HG03139 (cell line): ENCODE measurements around the gene MBOAT2.
"Not testable (repeated sequence)": the region's sequence is repeated elsewhere in the genome, so short reads cannot be mapped to it uniquely, and the experiment has no call there.

Source experiments
- ATAC-seq: cut with Tn5 transposase; IDR thresholded peaks from one replicate; pipeline ENCODE4 v1.9.1; 2021; ENCODE audit not compliant: unreplicated experiment

MBOAT2 gene

DNA sequence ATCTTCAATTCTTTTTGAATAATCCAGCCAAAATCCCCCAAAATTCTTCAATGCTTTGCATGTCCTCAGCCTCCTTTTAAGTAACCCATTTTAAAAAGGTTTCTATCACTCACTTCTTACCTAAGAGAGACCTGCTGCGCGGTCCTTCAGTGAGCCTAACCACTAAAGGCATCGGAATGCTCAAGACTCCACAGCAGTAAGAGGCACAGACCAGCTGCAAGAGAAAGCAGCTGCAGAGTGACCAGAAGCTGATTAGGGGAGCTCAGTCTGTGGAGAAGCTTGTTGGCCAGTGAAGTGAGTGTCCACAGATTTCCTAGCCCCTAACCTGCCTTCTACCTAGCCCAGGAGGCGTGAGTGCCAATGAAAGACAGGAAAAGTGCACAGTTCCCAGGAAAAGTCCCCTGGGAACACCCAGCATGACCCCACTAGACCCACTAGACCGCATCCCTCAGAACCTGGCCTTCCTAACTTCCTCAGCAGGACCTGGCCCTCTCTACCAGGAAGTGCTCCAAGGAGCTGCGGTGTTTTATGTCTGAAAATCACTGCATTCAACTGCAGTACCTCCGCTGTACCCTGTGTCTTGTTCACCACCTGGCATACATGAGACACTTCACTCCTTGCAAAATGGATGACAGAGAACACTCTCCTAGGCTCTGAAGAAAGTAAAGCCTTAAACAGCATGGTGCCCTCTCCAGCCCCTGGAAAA, 10.1 kb downstream of the MBOAT2 start:
- no peak for ATAC-seq

DNA sequence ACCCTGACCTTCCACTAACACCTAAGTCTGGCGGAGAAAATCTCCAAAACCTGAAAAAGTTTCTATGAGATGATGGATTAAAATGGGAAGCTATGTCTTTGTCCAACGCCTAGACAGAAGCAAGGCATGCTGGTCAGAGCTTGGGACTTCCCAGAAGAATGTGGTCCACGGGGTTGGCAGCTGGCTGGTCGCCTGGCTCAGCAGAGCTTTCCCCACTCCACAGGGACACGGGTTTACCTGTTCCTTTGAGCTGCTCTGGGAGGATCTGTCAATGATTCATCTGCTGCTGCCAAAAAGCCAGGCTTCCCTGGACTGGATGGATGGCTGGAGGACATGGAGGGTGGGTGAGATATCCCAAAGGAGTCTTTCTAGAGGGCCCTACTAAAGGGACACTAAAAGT, 10.8 kb downstream of the MBOAT2 start:
- ATAC-seq: no peak

DNA sequence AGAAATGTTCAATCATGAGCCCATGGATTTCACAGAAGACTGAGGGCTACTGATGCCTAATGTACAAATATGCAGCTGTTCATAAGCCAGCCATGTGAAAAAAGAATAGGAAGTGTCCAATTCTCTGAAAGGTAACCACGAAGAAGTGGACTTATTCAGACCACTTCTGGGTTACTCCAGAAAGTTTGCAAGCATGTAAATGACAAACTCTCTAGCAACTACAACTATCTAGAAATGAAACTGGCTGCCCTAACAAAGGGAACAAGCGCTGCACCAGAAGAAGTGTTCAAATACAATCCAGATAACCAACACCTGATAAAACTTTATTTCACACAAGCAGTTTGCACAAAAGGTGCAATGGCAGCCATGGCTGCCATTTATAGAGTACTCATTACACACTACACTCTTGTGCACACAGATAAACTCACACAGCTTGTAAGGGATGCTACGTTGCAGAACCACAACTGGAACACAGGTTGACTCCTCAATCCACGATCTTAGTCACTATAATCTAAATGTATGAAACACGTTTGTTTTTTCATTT, 13.9 kb downstream of the MBOAT2 start:
- no peak for ATAC-seq

DNA sequence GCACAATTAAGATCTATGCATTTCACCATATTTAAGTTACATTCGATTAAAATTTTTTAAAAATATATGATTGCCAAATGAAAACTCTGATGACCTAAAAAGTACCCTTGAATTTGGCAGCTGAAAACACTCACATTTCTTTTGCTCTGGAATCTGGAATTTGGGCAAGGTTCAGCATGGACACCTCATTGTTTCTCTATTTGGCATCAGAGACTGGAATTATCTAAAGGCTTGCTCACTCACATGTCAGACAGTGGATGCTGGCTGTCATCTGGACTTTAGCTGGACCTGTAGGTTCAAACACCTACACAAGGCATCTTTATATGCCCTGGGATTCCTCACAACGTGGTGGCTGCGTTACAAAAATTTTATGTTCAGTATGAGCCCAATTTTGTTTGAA, 16.1 kb downstream of the MBOAT2 start:
- ATAC-seq: no peak

DNA sequence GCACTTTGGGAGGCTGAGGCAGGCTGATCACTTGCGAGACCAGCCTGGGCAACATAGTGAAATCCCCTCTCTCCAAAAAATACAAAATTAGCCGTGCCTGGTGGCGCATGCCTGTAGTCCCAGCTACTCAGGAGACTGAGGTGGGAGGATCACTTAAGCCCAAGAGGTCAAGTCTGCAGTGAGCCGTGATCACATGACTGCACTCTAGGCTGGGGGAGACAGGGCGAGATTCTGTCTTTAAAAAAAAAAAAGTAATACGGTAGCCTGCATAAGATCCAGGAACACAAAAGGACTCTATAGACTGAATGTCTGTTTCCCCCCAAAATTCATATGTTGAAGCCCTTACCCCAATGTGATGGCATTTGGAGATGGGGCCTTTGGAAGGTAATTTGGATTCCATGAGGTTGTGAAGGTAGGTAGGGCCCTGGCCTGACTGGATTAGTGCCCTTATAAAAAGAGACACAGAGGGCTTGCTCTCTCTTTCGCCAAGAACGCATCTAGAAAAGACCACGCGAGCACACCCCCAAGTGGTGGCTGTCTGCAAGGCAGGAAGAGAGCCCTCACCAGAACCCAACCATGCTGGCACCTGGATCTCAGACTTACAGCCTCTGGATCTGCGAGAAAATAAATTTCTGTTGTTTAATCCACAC, 17.0 kb downstream of the MBOAT2 start:
- ATAC-seq: no peak

DNA sequence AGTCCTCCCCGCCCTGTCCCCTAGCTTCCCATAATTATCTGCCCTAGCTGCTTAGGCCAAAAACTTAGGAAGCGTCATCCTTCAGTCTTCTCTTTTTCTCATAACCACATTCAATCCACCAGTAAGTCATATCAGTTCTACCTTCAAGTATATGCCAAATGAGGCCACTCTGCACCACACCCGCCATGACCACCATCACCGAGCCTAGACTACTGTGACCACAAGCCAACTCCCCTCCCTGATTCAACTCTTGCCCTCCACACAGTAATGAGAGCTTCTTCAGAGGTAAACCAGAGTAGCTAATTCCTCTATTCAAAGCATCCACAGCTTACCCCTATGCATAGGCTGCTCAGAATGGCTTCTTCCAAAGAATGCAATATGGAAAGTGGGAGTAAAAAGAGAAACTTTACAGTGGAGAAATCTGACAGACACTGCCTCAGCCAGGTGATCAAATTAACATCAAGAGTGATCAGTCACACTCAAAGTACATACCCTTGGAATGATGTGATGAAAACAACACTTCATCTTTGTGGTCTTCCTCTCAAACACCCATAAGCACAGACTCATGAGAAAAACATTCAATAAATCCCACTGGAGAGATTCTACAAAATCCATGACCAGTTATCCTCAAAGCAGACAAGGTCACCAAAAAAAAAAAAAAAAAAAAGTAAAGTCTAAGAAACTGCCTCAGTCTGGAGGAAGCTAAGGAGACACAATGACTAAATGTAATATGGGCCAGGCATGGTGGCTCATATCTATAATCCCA, 17.7 kb downstream of the MBOAT2 start:
- no peak for ATAC-seq

DNA sequence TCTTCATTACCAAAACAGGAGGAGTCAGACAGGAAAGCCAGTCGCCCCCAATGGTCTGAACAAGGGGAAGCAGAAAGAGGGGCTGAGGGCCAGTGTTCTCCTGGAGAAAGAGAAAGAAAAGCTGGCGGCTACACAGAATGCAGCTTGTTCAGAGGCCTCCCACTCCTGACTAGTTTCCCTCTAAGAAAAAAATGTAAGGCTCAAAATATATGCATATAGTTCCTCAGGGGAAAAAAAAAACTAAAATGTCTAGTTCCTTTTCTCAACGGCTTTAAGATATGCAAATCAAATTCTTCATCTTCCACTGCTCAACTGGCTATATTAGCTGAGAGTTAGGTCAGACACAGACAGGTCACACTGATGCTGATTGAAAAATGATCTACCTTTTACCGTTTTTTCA, 18.6 kb downstream of the MBOAT2 start:
- ATAC-seq: no peak

DNA sequence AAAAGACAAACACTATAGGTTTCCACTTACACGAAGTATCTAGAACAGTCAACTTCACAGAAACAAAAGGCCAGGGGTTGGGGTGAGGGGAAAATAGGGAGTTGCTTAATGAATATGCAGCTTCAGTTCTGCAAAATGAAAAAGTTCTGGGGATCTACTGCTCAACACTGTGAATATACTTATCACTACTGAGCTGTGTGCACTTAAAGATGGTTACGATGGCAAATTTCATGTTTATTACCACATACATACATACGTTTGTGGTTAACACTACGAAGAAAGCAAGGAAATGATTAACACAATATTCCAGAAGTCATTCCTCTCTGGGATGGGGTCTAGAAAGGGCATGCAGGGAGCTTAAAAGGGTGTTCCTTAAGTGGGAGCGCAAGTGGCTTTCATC, 19.3 kb downstream of the MBOAT2 start:
- no peak for ATAC-seq

DNA sequence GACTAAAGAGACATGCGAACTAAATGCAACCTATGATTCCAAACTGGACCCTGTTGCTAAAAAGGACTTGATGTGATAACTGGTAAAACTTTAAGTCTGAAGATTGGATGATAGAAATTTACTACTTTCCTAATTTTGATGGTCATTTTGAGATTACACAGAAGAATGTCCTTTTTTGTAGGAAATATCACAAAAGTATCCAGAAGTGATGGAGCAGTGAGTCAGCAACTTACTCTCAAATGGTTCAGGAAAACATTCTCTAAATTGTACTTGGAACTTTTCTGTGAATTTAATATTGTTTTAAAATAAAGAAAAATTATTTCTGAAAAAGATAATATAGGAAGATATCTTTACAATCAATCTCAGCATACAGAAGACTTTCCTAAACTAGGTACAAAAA, 19.9 kb downstream of the MBOAT2 start:
- ATAC-seq: no peak

DNA sequence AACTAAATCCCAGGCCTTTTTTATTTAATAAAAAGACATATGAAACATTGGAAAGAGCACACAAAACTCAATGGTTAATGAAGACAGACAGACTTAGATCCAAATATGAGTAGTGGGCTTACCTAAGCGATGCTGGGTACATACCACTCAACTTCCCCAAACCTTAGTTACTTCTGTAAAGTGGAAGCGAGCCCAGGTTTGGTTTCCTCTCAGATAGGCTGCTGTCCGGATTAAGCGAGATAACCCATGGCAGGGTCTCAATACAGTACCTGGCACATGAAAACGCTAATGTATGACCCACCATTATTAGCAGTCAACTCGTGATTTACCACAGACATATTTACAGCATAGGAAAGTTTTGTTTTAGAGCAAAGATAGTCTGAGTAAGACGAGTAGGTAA, 21.6 kb downstream of the MBOAT2 start:
- no peak for ATAC-seq

DNA sequence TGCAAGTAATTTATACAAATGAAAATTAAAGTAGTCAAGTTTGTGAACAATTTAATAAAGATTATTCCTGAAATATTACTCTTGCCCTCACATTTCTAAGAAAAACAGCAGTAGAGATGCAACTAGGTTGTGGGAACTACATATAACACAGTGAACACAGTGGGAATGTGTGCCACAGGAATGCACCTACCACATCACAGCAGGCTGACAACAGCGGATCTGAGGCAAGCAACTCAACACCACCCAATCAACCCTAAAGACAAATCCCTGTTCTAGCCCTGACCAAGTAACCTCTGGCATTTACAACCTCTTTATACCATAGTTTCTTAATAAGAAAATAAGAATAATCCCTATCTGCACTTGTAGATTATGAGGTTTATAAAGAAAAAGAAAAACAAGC, 23.4 kb downstream of the MBOAT2 start:
- no peak for ATAC-seq

DNA sequence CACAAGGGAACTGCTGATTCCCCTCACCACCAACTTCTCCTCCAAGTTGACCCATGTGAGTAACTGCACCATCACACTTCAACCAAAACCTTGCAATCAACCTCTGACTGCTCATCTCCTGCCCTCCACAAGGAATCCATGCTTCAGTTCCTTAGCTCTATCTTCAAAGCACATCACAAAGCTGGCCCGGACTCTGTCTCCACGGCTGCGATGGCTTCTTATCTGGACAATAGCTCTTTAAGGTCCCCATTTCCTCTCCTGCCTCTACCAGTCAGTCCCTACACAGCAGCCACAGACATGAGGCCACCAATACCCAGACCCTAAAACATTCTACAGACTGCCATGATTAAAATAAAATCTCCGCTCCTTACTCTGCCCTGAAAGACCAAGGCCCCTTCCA, 25.7 kb downstream of the MBOAT2 start:
- no peak for ATAC-seq

DNA sequence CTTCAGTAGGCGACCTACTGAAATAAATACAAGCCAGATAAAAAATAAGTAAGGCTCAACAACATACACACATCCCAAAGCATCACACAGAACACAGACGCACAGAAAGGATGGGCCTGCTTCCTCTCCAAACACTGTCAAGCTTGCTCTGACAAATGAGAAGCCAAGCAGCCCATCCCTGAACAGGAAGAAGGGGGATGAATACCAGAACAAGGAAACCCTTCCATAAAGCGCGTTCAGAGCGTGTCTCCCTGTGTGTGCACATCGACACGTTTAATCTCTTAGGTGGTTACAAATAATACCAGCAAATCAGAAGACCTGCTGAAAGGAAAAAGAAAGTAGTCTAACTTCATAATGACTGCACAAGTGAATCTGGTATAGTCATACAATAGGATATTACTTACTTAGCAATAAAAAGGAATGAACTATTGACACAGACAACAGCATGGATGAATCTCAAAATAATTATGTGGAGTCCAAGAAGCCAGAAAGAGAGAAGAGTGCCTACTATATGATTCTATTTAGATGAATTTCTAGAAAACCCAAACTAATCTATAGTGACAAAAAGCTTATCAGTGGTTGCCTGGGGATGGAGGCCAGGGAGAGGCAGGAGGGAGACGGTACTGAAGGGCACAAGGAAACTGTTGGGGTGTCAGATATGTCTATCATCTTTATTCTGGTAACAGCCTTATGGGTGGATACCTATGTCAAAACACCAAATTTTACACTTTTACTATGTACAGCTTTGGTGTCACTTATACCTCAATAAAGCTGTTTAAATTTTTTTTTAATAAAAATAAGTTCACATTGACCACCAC, 26.8 kb downstream of the MBOAT2 start:
- no peak for ATAC-seq

DNA sequence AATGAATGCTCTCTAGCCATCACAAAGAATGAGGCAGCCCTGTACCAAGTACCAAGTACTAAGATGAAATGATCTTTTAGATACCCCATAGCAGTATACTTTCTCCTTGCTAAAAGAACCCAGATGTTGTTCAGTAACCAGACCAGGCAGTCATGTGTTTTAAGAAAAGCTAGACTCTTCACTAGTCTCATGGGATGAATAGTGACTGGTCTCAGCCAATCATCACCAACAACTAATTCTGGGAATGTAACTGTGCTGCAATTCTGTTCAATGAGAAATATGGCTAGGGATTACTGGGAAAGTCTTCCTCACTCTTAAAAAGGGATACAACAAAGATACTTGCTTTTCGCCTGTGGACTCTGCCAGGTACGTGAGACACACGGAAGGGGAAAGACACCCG, 29.5 kb downstream of the MBOAT2 start:
- ATAC-seq: no peak

DNA sequence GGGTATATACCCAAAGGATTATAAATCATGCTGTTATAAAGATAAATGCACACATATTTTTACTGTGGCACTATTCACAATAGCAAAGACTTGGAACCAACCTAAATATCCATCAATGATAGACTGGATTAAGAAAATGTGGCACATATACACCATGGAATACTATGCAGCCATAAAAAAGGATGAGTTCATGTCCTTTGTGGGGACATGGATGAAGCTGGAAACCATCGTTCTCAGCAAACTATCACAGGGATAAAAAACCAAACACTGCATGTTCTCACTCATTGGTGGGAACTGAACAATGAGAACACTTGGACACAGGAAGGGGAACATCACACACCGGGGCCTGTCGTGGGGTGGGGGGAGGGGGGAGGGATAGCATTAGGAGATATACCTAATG, 30.5 kb downstream of the MBOAT2 start:
- not testable (repeated sequence) for ATAC-seq

DNA sequence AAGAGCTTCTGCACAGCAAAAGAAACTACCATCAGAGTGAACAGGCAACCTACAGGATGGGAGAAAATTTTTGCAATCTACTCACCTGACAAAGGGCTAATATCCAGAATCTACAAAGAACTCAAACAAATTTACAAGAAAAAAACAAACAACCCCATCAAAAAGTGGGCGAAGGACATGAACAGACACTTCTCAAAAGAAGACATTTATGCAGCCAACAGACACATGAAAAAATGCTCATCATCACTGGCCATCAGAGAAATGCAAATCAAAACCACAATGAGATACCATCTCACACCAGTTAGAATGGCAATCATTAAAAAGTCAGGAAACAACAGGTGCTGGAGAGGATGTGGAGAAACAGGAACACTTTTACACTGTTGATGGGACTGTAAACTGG, 30.9 kb downstream of the MBOAT2 start:
- not testable (repeated sequence) for ATAC-seq

DNA sequence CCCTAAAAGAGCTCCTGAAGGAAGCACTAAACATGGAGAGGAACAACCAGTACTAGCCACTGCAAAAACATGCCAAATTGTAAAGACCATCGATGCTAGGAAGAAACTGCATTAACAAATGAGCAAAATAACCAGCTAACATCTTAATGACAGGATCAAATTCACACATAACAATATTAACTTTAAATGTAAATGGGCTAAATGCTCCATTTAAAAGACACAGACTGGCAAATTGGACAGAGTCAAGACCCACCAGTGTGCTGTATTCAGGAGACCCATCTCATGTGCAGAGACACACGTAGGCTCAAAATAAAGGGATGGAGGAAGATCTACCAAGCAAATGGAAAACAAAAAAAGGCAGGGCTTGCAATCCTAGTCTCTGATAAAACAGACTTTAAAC, 34.1 kb downstream of the MBOAT2 start:
- ATAC-seq: not testable (repeated sequence)

DNA sequence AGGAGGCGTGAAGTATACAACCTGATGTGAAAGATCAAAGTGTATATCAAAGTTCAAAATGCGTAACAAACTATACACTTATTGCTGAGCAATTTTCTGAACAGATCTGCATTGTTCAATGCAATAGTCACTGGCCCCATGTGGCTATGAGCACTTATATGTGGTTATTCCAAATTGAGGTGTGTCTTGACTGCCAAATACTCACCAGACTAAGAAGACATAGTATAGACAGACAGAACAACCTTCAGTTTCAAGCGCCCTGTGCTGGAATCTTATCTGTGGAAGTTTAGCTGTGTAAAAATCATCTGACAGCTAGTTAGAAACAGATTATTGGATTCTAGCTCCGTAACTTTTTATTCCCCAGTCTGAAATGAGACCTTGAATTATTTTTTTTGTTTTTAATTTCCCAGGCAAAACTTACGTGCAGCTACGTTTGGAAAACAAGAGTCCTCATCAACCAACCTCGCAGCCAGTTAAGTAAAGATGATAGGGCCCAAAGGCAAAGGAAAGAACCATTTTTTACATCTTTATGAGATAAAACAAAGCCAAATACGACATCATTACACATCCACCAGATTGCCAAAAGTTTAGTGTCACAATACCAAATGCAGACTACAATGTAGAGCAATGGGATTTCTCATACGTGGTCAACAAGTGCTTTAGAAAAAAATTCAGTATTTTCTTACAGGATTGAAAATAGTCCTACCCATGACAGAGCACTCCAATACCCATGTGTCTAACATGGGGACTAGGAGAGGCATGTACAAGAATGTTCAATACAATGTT, 37.2 kb downstream of the MBOAT2 start:
- no peak for ATAC-seq

DNA sequence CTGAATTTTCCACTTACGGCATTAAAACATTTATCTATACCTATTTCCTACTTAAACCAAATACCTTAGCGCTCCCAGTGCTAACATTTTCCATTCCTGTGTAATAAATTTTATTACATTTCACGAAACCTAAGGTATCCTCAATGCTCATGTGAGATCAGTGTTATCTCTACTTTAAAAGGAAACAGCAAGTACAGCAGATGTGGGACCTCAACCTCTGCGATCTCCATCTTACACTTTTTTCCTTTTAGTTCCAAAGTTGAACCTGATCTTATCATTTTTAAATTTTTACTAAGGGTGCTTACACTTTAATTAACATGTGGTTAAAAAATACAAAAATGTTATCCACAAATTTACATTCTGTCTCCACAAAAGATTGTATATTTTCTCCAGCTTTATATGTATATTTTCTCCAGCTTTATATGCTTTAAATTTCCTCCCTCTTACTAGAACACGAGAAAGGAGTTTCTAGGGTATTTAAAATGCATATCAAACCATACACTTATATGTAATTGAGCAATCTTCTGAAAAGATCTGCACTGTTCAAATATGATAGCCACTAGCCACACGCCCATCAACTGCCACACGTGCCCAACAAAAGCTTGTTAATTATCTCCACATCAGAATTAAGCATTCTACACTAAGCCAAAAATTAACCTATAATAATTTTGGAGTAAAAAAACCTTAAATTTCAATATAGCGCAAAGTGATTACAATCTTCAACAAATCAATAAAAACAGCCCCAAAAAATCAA, 38.1 kb downstream of the MBOAT2 start:
- no peak for ATAC-seq

DNA sequence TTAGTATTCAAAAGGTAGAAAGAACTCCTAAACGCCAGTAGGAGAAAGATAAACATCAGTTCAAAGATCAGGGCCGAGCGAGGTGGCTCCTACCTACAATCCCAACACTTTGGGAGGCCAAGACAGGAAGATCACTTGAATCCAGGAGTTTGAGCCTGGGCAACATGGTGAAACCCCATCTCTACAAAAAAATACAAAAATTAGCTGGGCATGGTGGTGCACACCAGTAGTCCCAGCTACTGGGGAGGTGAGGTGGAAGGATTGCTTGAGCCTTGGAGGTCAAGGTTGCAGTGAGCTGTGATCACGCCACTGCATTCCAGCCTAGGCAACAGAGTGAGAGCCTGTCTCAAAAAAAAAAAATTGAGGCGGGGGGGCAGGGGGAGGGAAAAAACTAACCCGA, 40.6 kb downstream of the MBOAT2 start:
- no peak for ATAC-seq
